PC-3 (cell line): Measurements from ENCODE around the gene CDKN3. TPM values are rescaled to one million over a fixed set of nuclear protein-coding genes. Genes with fewer than 3 reads are reported as not detected.

Experiments
- ATAC-seq: fragments of 200-7000 bp; cut with Tn5 transposase; 2 replicates; pipeline ENCODE4 v1.9.1; 2020; ENCODE audit warnings: mild to moderate bottlenecking, moderate library complexity
- BruUV-seq: library from RNA; stranded (reverse); fragments of 400-500 nt; replicated peaks from 2 replicates; lab custom pipeline; 2021; lab: Mats Ljungman, UMichigan
- CTCF ChIA-PET: fragments of 300-600 bp; sonication (Branson Sonifier 250); formaldehyde crosslinking; loops from one replicate; lab custom pipeline; 2022; ENCODE audit warnings: antibody characterized with exemption; lab: Charles Lee
- POLR2A ChIA-PET: fragments of 300-600 bp; sonication (Branson Sonifier 250); formaldehyde crosslinking; loops from one replicate; lab custom pipeline; 2022; ENCODE audit warnings: antibody characterized with exemption; ENCODE audit not compliant: unreplicated experiment; lab: Charles Lee
- DNase-seq: peaks from one replicate; pipeline ENCODE4 v3.0.0-alpha.2; 2015
- H2AFZ ChIP-seq: fragments of 300-600 bp; sonication (generic); 2 replicates; pipeline ENCODE4 v1.6.0; 2016; ENCODE audit warnings: antibody characterized with exemption, low read length
- H3F3A ChIP-seq: fragments of 300-600 bp; sonication (generic); one replicate; pipeline ENCODE4 v1.6.0; 2017; ENCODE audit warnings: antibody characterized with exemption, low read length, control low read depth, mild to moderate bottlenecking; ENCODE audit not compliant: unreplicated experiment
- H3K27ac ChIP-seq: fragments of 300-600 bp; sonication (generic); 2 replicates; pipeline ENCODE4 v1.5.1; 2016; ENCODE audit warnings: mild to moderate bottlenecking, low read length
- H3K27me3 ChIP-seq: fragments of 300-600 bp; sonication (generic); 2 replicates; pipeline ENCODE4 v1.6.1; 2016; ENCODE audit warnings: low read length, mixed read lengths
- H3K36me3 ChIP-seq: fragments of 300-600 bp; sonication (generic); 2 replicates; pipeline ENCODE4 v1.6.1; 2016; ENCODE audit warnings: low read depth, mixed run types, low read length, mixed read lengths
- H3K4me1 ChIP-seq: fragments of 300-600 bp; sonication (generic); 2 replicates; pipeline ENCODE4 v1.5.1; 2016; ENCODE audit warnings: low read length; ENCODE audit not compliant: insufficient read depth
- H3K4me2 ChIP-seq: fragments of 300-600 bp; sonication (generic); 2 replicates; pipeline ENCODE4 v1.6.0; 2016; ENCODE audit warnings: low read length
- H3K4me3 ChIP-seq: fragments of 300-600 bp; sonication (generic); 2 replicates; pipeline ENCODE4 v1.5.1; 2016; ENCODE audit warnings: mild to moderate bottlenecking, low read length, mixed read lengths
- H3K79me2 ChIP-seq: fragments of 300-600 bp; sonication (generic); 2 replicates; pipeline ENCODE4 v1.6.1; 2017; ENCODE audit warnings: low read length, mixed read lengths
- H3K9ac ChIP-seq: fragments of 300-600 bp; sonication (generic); 2 replicates; pipeline ENCODE4 v1.6.0; 2016; ENCODE audit warnings: mild to moderate bottlenecking, low read length
- H3K9me2 ChIP-seq: fragments of 300-600 bp; sonication (generic); replicated peaks from 2 replicates; pipeline ENCODE4 v1.6.1; 2016; ENCODE audit warnings: mixed run types, low read length, mixed read lengths
- H3K9me3 ChIP-seq: fragments of 300-600 bp; sonication (generic); 2 replicates; pipeline ENCODE4 v1.6.1; 2016; ENCODE audit warnings: low read length, mixed read lengths
- H4K20me1 ChIP-seq: fragments of 300-600 bp; sonication (generic); 2 replicates; pipeline ENCODE4 v1.6.1; 2016; ENCODE audit warnings: low read length, mixed read lengths
- EZH2 ChIP-seq: fragments of 300-600 bp; sonication (generic); IDR thresholded peaks from one replicate; pipeline ENCODE4 v1.6.1; 2017; ENCODE audit warnings: antibody characterized with exemption, mild to moderate bottlenecking, low read length; ENCODE audit not compliant: unreplicated experiment
- EZH2phosphoT487 ChIP-seq: fragments of 300-600 bp; sonication (generic); IDR thresholded peaks from 2 replicates; pipeline ENCODE4 v1.6.1; 2018; ENCODE audit warnings: mild to moderate bottlenecking, antibody characterized with exemption, low read length, borderline replicate concordance
- intact Hi-C: fragments of 100-400 bp; cut with micrococcal nuclease; formaldehyde crosslinking; loops from 2 replicates; pipeline ENCODE4 v1.9.0; 2023
- total RNA-seq: library from RNA; depleted of rRNA; stranded (reverse); fragments of >200 nt; gene quantifications from 2 replicates; pipeline ENCODE4 v1.2.3, GENCODE V29; 2014
- TF ChIP-seq, protein P1 (sequence below): fragments of 300-600 bp; sonication (generic); conservative IDR thresholded peaks from 2 replicates; pipeline ENCODE4 v1.5.1; 2017; ENCODE audit warnings: antibody characterized with exemption, low read depth, mild to moderate bottlenecking, low read length

Gene CDKN3
- total RNA-seq, 1 experiment from 2014 or later, result 434 TPM

DNA sequence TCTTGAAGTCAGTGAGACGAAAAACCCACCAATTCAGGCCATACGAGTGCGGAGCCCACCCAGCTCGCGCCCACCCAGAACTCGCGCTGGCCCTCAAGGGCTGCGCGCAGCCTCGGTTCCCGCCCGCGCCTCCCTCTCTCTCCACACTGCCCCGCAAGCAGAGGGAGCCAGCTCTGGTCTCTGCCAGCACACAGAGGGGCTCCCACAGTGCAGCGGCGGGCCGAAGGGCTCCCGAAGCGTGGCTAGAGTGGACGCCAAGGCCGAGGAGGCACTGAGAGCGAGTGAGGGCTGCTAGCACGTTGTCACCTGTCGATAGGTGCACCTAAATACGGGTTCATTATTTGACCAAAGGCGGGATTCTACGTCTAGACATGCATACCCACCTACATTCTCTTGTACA is 2.2 kb upstream of the CDKN3 start:
- Histone ChIP-seq H4K20me1 (peaks cover 5% of the 10 kb centered on the region; the same call in 1 of the 2 replicates), H3K27me3 (no peaks in the 10 kb centered on the region), H2AFZ (no peak overlapping the region), H3K9me3 (no peaks in the 10 kb centered on the region), H3K9ac (no peak overlapping the region), H3K27ac (no peak overlapping the region), H3K4me2 (no peak overlapping the region), H3F3A (no peaks in the 10 kb centered on the region), H3K4me3 (no peak overlapping the region), H3K4me1 (peaks cover 20% of the 10 kb centered on the region), H3K9me2 (no peaks in the 10 kb centered on the region), H3K79me2 (peaks cover 28% of the 10 kb centered on the region), H3K36me3 (peaks cover 4% of the 10 kb centered on the region)
- intact Hi-C loops, result no loop called here
- TF ChIP-seq EZH2phosphoT487 (no peak), EZH2 (no peak)
- TF ChIP-seq, protein P1, sequence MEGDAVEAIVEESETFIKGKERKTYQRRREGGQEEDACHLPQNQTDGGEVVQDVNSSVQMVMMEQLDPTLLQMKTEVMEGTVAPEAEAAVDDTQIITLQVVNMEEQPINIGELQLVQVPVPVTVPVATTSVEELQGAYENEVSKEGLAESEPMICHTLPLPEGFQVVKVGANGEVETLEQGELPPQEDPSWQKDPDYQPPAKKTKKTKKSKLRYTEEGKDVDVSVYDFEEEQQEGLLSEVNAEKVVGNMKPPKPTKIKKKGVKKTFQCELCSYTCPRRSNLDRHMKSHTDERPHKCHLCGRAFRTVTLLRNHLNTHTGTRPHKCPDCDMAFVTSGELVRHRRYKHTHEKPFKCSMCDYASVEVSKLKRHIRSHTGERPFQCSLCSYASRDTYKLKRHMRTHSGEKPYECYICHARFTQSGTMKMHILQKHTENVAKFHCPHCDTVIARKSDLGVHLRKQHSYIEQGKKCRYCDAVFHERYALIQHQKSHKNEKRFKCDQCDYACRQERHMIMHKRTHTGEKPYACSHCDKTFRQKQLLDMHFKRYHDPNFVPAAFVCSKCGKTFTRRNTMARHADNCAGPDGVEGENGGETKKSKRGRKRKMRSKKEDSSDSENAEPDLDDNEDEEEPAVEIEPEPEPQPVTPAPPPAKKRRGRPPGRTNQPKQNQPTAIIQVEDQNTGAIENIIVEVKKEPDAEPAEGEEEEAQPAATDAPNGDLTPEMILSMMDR, result no peak
- DNase-seq, result no peak
- no TSS peak for BruUV-seq
- ChIA-PET POLR2A (interaction anchor here (0.6 kb wide), 2 partner anchors 756 to 1665 kb away, joined by 3 to 4 read pairs; no protein-coding TSS in a partner anchor), CTCF (no interaction called here)
- no peak for ATAC-seq

GRCh38 chr14:54395284-54395683 is 1.5 kb upstream of the CDKN3 start:
- no peak for DNase-seq
- no TSS peak for BruUV-seq
- ATAC-seq, result no peak
- intact Hi-C loops, result no loop called here
- H3K27ac ChIP-seq, result no peak overlapping the region
- H3K4me2 ChIP-seq, result no peak overlapping the region
- peaks cover 24% of the 10 kb centered on the region for H3K4me1 ChIP-seq
- no peak for TF ChIP-seq EZH2phosphoT487
- TF ChIP-seq, protein P1, result no peak
- TF ChIP-seq EZH2, result no peak
- H4K20me1 ChIP-seq, result peaks cover 8% of the 10 kb centered on the region; the same call in 1 of the 2 replicates
- no peak overlapping the region for H2AFZ ChIP-seq
- H3K9me3 ChIP-seq, result no peaks in the 10 kb centered on the region
- CTCF ChIA-PET, result interaction anchor here (0.5 kb wide), 1 partner anchor 221 kb away, joined by 3 read pairs; no protein-coding TSS in a partner anchor
- H3K79me2 ChIP-seq, result peaks cover 35% of the 10 kb centered on the region
- H3F3A ChIP-seq, result no peaks in the 10 kb centered on the region
- POLR2A ChIA-PET, result interaction anchor here (0.7 kb wide), 1 partner anchor 39 kb away, joined by 3 read pairs; no protein-coding TSS in a partner anchor
- H3K9ac ChIP-seq, result no peak overlapping the region
- H3K27me3 ChIP-seq, result no peaks in the 10 kb centered on the region
- no peaks in the 10 kb centered on the region for H3K9me2 ChIP-seq
- H3K36me3 ChIP-seq, result peaks cover 9% of the 10 kb centered on the region
- H3K4me3 ChIP-seq, result no peak overlapping the region

DNA sequence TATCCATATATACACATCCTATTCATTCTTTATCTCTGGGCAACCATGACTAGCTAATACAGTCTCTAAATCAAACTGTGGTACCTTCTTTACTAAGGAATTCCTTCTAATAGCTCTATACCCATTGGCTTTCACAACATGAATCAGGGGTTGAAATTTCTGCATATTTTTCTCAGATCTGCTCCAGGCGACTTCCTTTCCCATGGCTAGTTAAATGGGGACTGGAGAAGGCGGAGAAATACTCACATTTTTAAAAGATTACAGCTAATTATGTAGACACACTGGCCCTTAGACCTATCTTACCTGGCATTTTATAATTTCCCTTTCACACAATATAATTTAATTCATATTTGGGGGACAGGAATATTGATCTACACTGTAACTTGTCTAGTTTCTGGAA is 1.1 kb upstream of the CDKN3 start:
- Histone ChIP-seq H3K4me1 (peaks cover 24% of the 10 kb centered on the region), H4K20me1 (peaks cover 8% of the 10 kb centered on the region; the same call in 1 of the 2 replicates), H3K4me2 (no peak overlapping the region), H3K36me3 (peaks cover 14% of the 10 kb centered on the region), H2AFZ (no peak overlapping the region), H3K9ac (no peak overlapping the region), H3K27me3 (no peaks in the 10 kb centered on the region), H3K9me3 (no peaks in the 10 kb centered on the region), H3K79me2 (peaks cover 39% of the 10 kb centered on the region), H3K27ac (no peak overlapping the region), H3F3A (no peaks in the 10 kb centered on the region), H3K4me3 (no peak overlapping the region), H3K9me2 (no peaks in the 10 kb centered on the region)
- ChIA-PET POLR2A (interaction anchor here (0.7 kb wide), 1 partner anchor 40 kb away, joined by 3 read pairs; no protein-coding TSS in a partner anchor), CTCF (interaction anchor here (0.5 to 1.5 kb wide), 2 partner anchors 25 to 221 kb away, joined by 3 to 15 read pairs; no protein-coding TSS in a partner anchor)
- ATAC-seq (no peak), DNase-seq (no peak)
- TF ChIP-seq EZH2, result no peak
- TF ChIP-seq EZH2phosphoT487, result no peak
- TF ChIP-seq, protein P1, result no peak
- BruUV-seq, result no TSS peak
- intact Hi-C loops, result loop anchor here (1.0 to 2.0 kb wide), 4 partner anchors 29 to 94 kb away; partner anchors contain the start of gene CNIH1
